SU-DHL-6 (cell line): ENCODE measurements around the gene ING4.

Source experiments
- CTCF ChIP-seq: fragments of 200-600 bp; sonication (generic); IDR thresholded peaks from one replicate; pipeline ENCODE4 v1.5.1; 2017; ENCODE audit warnings: antibody characterized with exemption, mild to moderate bottlenecking, low read length, moderate library complexity; ENCODE audit not compliant: insufficient read depth, poor library complexity, severe bottlenecking
- EZH2phosphoT487 ChIP-seq: fragments of 200-600 bp; sonication (generic), shearing (Covaris generic); conservative IDR thresholded peaks from 2 replicates; pipeline ENCODE4 v1.6.1; 2018; ENCODE audit warnings: mild to moderate bottlenecking, antibody characterized with exemption, low read length, moderate library complexity, mixed read lengths

DNA sequence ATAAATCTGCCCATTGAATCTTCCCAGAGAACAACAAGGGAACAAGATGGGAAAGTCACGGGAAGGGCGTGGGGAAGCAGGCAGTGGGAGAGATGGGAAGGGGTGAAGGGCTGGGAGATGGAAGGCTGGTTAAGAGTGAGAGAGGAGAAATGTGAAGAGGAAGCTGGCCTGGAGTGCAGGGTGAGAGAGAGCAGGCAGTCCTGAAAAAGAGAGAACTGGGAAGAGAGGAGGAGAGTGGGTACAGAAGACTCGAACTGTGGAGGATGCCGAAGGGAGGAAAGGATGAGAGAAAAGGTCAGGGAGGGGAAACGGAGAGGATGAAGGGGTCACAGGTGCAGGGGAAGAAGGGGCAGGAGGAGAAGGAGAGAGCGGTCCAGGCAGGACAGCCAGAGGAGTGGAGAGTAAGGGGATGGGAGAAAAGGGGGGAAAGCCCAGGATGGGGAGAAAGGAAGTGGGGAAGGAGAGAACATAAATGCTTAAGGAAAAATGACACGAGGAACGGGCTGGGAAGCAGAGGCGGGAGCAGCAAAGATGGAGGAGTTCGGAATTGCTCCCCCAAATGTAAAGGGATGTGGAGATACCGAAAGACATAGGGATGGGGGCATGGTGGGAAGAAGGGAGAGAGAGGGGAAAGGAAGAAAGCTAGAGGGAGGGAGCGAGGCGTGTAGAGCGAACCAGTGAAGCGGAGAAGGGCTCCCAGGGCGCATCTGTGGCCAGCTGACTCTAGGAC lies 36.5 kb upstream of the ING4 start:
- TF ChIP-seq CTCF (no peak), EZH2phosphoT487 (no peak)
